Osteocyte (in vitro differentiated cells): Measurements from ENCODE around the gene OR9Q1. TPM values are rescaled to one million over a fixed set of nuclear protein-coding genes. Genes with fewer than 3 reads are reported as not detected.
"Not testable (repeated sequence)": the region's sequence is repeated elsewhere in the genome, so short reads cannot be mapped to it uniquely, and the experiment has no call there.

Source experiments
- DNase-seq: peaks from one replicate; pipeline ENCODE4 v3.0.0; 2021; ENCODE audit warnings: mixed read lengths; ENCODE audit not compliant: unreplicated experiment; ENCODE audit errors: extremely low spot score
- H3K27ac Mint-ChIP-seq: one replicate; pipeline ENCODE4 v1.8.0; 2021; ENCODE audit warnings: mild to moderate bottlenecking, mixed read lengths; ENCODE audit not compliant: unreplicated experiment
- H3K27me3 Mint-ChIP-seq: one replicate; pipeline ENCODE4 v1.8.0; 2021; ENCODE audit warnings: mixed read lengths; ENCODE audit not compliant: unreplicated experiment
- H3K36me3 Mint-ChIP-seq: one replicate; pipeline ENCODE4 v1.8.0; 2021; ENCODE audit warnings: mixed read lengths; ENCODE audit not compliant: unreplicated experiment
- H3K4me1 Mint-ChIP-seq: one replicate; pipeline ENCODE4 v1.8.0; 2021; ENCODE audit warnings: mixed read lengths; ENCODE audit not compliant: unreplicated experiment
- H3K4me3 Mint-ChIP-seq: one replicate; pipeline ENCODE4 v1.8.0; 2021; ENCODE audit warnings: mild to moderate bottlenecking, moderate library complexity, mixed read lengths; ENCODE audit not compliant: unreplicated experiment
- H3K9me3 Mint-ChIP-seq: one replicate; pipeline ENCODE4 v1.8.0; 2021; ENCODE audit warnings: mixed read lengths; ENCODE audit not compliant: unreplicated experiment
- CTCF ChIP-seq: fragments of 200-600 bp; sonication (generic); IDR thresholded peaks from 2 replicates; pipeline ENCODE4 v1.5.0; 2021; ENCODE audit warnings: antibody characterized with exemption, mild to moderate bottlenecking, moderate library complexity
- total RNA-seq: library from RNA; stranded (reverse); gene quantifications from 2 replicates; pipeline ENCODE4 v1.2.1, GENCODE V29; 2021

OR9Q1 gene
- total RNA-seq, 1 donor from 2014 or later: not detected

GRCh38 chr11:58199271-58199670 is 175.6 kb downstream of the OR9Q1 start:
- no peak for TF ChIP-seq CTCF
- no peaks in the 10 kb centered on the region for H3K27me3 Mint-ChIP-seq
- H3K4me3 Mint-ChIP-seq: no peak overlapping the region
- no peaks in the 10 kb centered on the region for H3K4me1 Mint-ChIP-seq
- H3K36me3 Mint-ChIP-seq: no peaks in the 10 kb centered on the region
- H3K27ac Mint-ChIP-seq: no peak overlapping the region
- DNase-seq: no peak
- peaks cover 13% of the 10 kb centered on the region for H3K9me3 Mint-ChIP-seq

GRCh38 chr11:58204042-58204441 is 180.4 kb downstream of the OR9Q1 start, which contains the start of gene OR1S2:
OR1S2 (minus strand) TSS chr11:58204142; CDS start chr11:58204142, 0 bp downstream.
- no peak for TF ChIP-seq CTCF
- no peak within 1 kb of the TSS for H3K4me3 Mint-ChIP-seq
- no peaks in the 10 kb centered on the region for H3K36me3 Mint-ChIP-seq
- no peaks in the 10 kb centered on the region for H3K27me3 Mint-ChIP-seq
- no peak within 1 kb of the TSS for H3K27ac Mint-ChIP-seq
- no peaks in the 10 kb centered on the region for H3K4me1 Mint-ChIP-seq
- H3K9me3 Mint-ChIP-seq: no peaks in the 10 kb centered on the region
- no peak for DNase-seq

GRCh38 chr11:58212420-58212819 is 188.7 kb downstream of the OR9Q1 start, which contains the start of gene OR1S1:
OR1S1 (plus strand) TSS chr11:58212720.
- not testable (repeated sequence) for H3K36me3 Mint-ChIP-seq, H3K27ac Mint-ChIP-seq, H3K4me1 Mint-ChIP-seq, DNase-seq, H3K27me3 Mint-ChIP-seq, H3K9me3 Mint-ChIP-seq, H3K4me3 Mint-ChIP-seq

- Mint-ChIP-seq H3K27me3 (no peaks in the 10 kb centered on the region), H3K4me3 (no peak overlapping the region)
Measured at GRCh38 chr11:58216476-58216875, 192.8 kb downstream of the OR9Q1 start.

GRCh38 chr11:58222721-58223120 is 199.0 kb downstream of the OR9Q1 start:
- no peak overlapping the region for H3K27ac Mint-ChIP-seq

More at GRCh38 chr11:58216476-58216875, 192.8 kb downstream of the OR9Q1 start:
- no peaks in the 10 kb centered on the region for H3K36me3 Mint-ChIP-seq
- no peak overlapping the region for H3K27ac Mint-ChIP-seq
- no peaks in the 10 kb centered on the region for H3K4me1 Mint-ChIP-seq
- no peaks in the 10 kb centered on the region for H3K9me3 Mint-ChIP-seq
- DNase-seq: no peak
- TF ChIP-seq CTCF: no peak

More at GRCh38 chr11:58222721-58223120, 199.0 kb downstream of the OR9Q1 start:
- Mint-ChIP-seq H3K4me1 (no peaks in the 10 kb centered on the region), H3K27me3 (peaks cover 4% of the 10 kb centered on the region), H3K4me3 (no peak overlapping the region), H3K9me3 (no peaks in the 10 kb centered on the region), H3K36me3 (no peaks in the 10 kb centered on the region)
- TF ChIP-seq CTCF: no peak
- DNase-seq: no peak
